GM12801 (cell line): ENCODE results near the gene MN1.

ENCODE experiments used
- CTCF ChIP-seq: IDR thresholded peaks from one replicate; pipeline ENCODE4 v1.5.1; 2011; ENCODE audit warnings: control low read depth; ENCODE audit not compliant: insufficient read length; ENCODE audit errors: extremely low read depth

MN1 gene

GRCh38 chr22:27786291-27786932 is 15.1 kb downstream of the MN1 start:
- TF ChIP-seq CTCF, result no peak

GRCh38 chr22:27785831-27786230 is 15.7 kb downstream of the MN1 start:
- TF ChIP-seq CTCF, result no peak

GRCh38 chr22:27784120-27784475 is 17.5 kb downstream of the MN1 start:
- TF ChIP-seq CTCF, result no peak

GRCh38 chr22:27783436-27784119 is 18.0 kb downstream of the MN1 start:
- TF ChIP-seq CTCF, result no peak

GRCh38 chr22:27782088-27782487 is 19.5 kb downstream of the MN1 start:
- no peak for TF ChIP-seq CTCF

- no peak for TF ChIP-seq CTCF
These were observed 21.4 kb downstream of the MN1 start for GRCh38 chr22:27780161-27780575.

GRCh38 chr22:27779643-27780042 is 21.9 kb downstream of the MN1 start:
- TF ChIP-seq CTCF, result no peak
